HEK293T (cell line): ENCODE measurements around the gene SHANK1.
A peak's percentile ranks its signal among the peaks of the same experiment; 100 is the strongest.

Experiments used
- CTCF ChIA-PET: fragments of 350-600 bp; formaldehyde crosslinking; extraction: SDS; loops from one replicate; lab custom pipeline; 2021; ENCODE audit warnings: antibody characterized with exemption, inconsistent platforms; lab: Yijun Ruan, JAX
- POLR2A ChIA-PET: fragments of 350-600 bp; formaldehyde crosslinking; extraction: SDS; loops from one replicate; lab custom pipeline; 2020; ENCODE audit warnings: antibody characterized with exemption, inconsistent platforms; lab: Yijun Ruan, JAX
- DNase-seq: peaks from one replicate; pipeline ENCODE4 v3.0.0; 2012; ENCODE audit warnings: mixed read lengths; ENCODE audit errors: extremely low spot score
- ARNT ChIP-seq: fragments of 450-650 bp; IDR thresholded peaks from 2 replicates; pipeline ENCODE4 v1.6.1; 2017; ENCODE audit warnings: mild to moderate bottlenecking
- BHLHE40 ChIP-seq: fragments of 450-650 bp; IDR thresholded peaks from 2 replicates; pipeline ENCODE4 v1.6.1; 2016; ENCODE audit warnings: mild to moderate bottlenecking, moderate library complexity, borderline replicate concordance
- CTBP1 ChIP-seq: fragments of 450-650 bp; IDR thresholded peaks from 2 replicates; pipeline ENCODE4 v1.6.1; 2016; ENCODE audit warnings: borderline replicate concordance
- ELF4 ChIP-seq: fragments of 450-650 bp; IDR thresholded peaks from 2 replicates; pipeline ENCODE4 v1.6.1; 2017; ENCODE audit warnings: antibody characterized with exemption
- FOXA1 ChIP-seq: fragments of 450-650 bp; IDR thresholded peaks from 2 replicates; pipeline ENCODE4 v1.6.1; 2016; ENCODE audit warnings: mild to moderate bottlenecking
- FOXK2 ChIP-seq: fragments of 450-650 bp; IDR thresholded peaks from 2 replicates; pipeline ENCODE4 v1.6.1; 2016; ENCODE audit warnings: mild to moderate bottlenecking
- FOXM1 ChIP-seq: fragments of 450-650 bp; IDR thresholded peaks from 2 replicates; pipeline ENCODE4 v1.6.1; 2017; ENCODE audit warnings: mild to moderate bottlenecking, borderline replicate concordance
- HDGF ChIP-seq: fragments of 450-650 bp; IDR thresholded peaks from 2 replicates; pipeline ENCODE4 v1.6.1; 2017; ENCODE audit warnings: antibody characterized with exemption, borderline replicate concordance
- L3MBTL2 ChIP-seq: fragments of 450-650 bp; conservative IDR thresholded peaks from 2 replicates; pipeline ENCODE4 v1.6.1; 2016; ENCODE audit warnings: mild to moderate bottlenecking
- LEF1 ChIP-seq: fragments of 450-650 bp; IDR thresholded peaks from 2 replicates; pipeline ENCODE4 v1.6.1; 2017; ENCODE audit warnings: mild to moderate bottlenecking, borderline replicate concordance
- NFRKB ChIP-seq: fragments of 450-650 bp; IDR thresholded peaks from 2 replicates; pipeline ENCODE4 v1.6.1; 2016; ENCODE audit warnings: mild to moderate bottlenecking, moderate library complexity
- PKNOX1 ChIP-seq: fragments of 450-650 bp; IDR thresholded peaks from 2 replicates; pipeline ENCODE4 v1.6.1; 2016
- SP1 ChIP-seq: fragments of 450-650 bp; IDR thresholded peaks from 2 replicates; pipeline ENCODE4 v1.6.1; 2017
- SUZ12 ChIP-seq: fragments of 450-650 bp; IDR thresholded peaks from 2 replicates; pipeline ENCODE4 v1.6.1; 2016; ENCODE audit warnings: mild to moderate bottlenecking
- TARDBP ChIP-seq: fragments of 450-650 bp; IDR thresholded peaks from 2 replicates; pipeline ENCODE4 v1.6.1; 2016
- ZNF384 ChIP-seq: fragments of 450-650 bp; IDR thresholded peaks from 2 replicates; pipeline ENCODE4 v1.6.1; 2016

Gene SHANK1

GRCh38 chr19:50701367-50701985 is 18.1 kb downstream of the SHANK1 start:
- CTCF ChIA-PET = no interaction called here
- TF ChIP-seq BHLHE40 (no peak), FOXM1 (no peak), HDGF (no peak), L3MBTL2 (no peak), PKNOX1 (no peak), CTBP1 (no peak), NFRKB (no peak), ARNT (no peak), SUZ12 (no peak), SP1 (no peak), LEF1 (no peak), FOXA1 (no peak), ELF4 (no peak), ZNF384 (no peak), TARDBP (no peak), FOXK2 (no peak)
- no peak for DNase-seq
- POLR2A ChIA-PET = no interaction called here

GRCh38 chr19:50697414-50698124 is 22.0 kb downstream of the SHANK1 start:
- ChIA-PET POLR2A (no interaction called here), CTCF (interaction anchor here (1.3 kb wide), 1 partner anchor 27 kb away, joined by 5 read pairs; no protein-coding TSS in a partner anchor)
- no peak for DNase-seq
- TF ChIP-seq FOXK2 (no peak), FOXA1 (no peak), SUZ12 (no peak), ELF4 (no peak), TARDBP (no peak), BHLHE40 (no peak), SP1 (no peak), L3MBTL2 (no peak), HDGF (no peak), LEF1 (no peak), PKNOX1 (no peak), ZNF384 (no peak)

GRCh38 chr19:50696094-50696483 is 23.5 kb downstream of the SHANK1 start:
- ChIA-PET CTCF (no interaction called here), POLR2A (no interaction called here)
- DNase-seq = no peak
- TF ChIP-seq HDGF (no peak), ZNF384 (no peak), NFRKB (no peak), CTBP1 (no peak), FOXK2 (no peak), ARNT (no peak), ELF4 (no peak), TARDBP (no peak), L3MBTL2 (no peak), FOXA1 (no peak), PKNOX1 (no peak), SUZ12 (no peak)

GRCh38 chr19:50695251-50696093 is 24.1 kb downstream of the SHANK1 start:
- CTCF ChIA-PET = no interaction called here
- DNase-seq = peak; percentile 75

More at GRCh38 chr19:50695251-50696093, 24.1 kb downstream of the SHANK1 start:
- TF ChIP-seq NFRKB = no peak
- TF ChIP-seq TARDBP = no peak
- no peak for TF ChIP-seq FOXA1
- no peak for TF ChIP-seq ZNF384
- TF ChIP-seq FOXM1 = no peak
- no peak for TF ChIP-seq LEF1
- no peak for TF ChIP-seq SUZ12
- TF ChIP-seq FOXK2 = no peak
- no peak for TF ChIP-seq BHLHE40
- no peak for TF ChIP-seq ELF4
- TF ChIP-seq SP1 = no peak
- TF ChIP-seq CTBP1 = no peak
- no peak for TF ChIP-seq ARNT
- no peak for TF ChIP-seq HDGF
- TF ChIP-seq L3MBTL2 = no peak
- TF ChIP-seq PKNOX1 = no peak
- POLR2A ChIA-PET = no interaction called here
